GM10248 (cell line): ENCODE results near the gene SPEN.
"Not testable (repeated sequence)": the region's sequence is repeated elsewhere in the genome, so short reads cannot be mapped to it uniquely, and the experiment has no call there.

ENCODE experiments used
- CTCF ChIA-PET: fragments of 300-600 bp; sonication (Branson Sonifier 250); formaldehyde crosslinking; extraction: SDS; loops from one replicate; lab custom pipeline; 2021; ENCODE audit warnings: antibody characterized with exemption; lab: Yijun Ruan, JAX
- POLR2A ChIA-PET: fragments of 350-650 bp; sonication (Branson Sonifier 250); formaldehyde crosslinking; extraction: SDS; loops from one replicate; lab custom pipeline; 2020; ENCODE audit warnings: antibody characterized with exemption; lab: Yijun Ruan, JAX
- DNase-seq: peaks from one replicate; pipeline ENCODE4 v3.0.0; 2012; ENCODE audit errors: extremely low spot score
- CTCF ChIP-seq: IDR thresholded peaks from 2 replicates; pipeline ENCODE4 v1.5.1; 2012; ENCODE audit warnings: mild to moderate bottlenecking, low read depth; ENCODE audit errors: extremely low read depth, missing control alignments, control extremely low read depth

The SPEN gene

GRCh38 chr1:15825800-15826199, 21.7 kb upstream of the SPEN start:
- DNase-seq = no peak
- POLR2A ChIA-PET = no interaction called here
- CTCF ChIA-PET = no interaction called here
- no peak for TF ChIP-seq CTCF

GRCh38 chr1:15826810-15827507, 20.5 kb upstream of the SPEN start:
- ChIA-PET CTCF (no interaction called here), POLR2A (no interaction called here)

GRCh38 chr1:15827567-15827966, 19.9 kb upstream of the SPEN start:
- CTCF ChIA-PET, DNase-seq, POLR2A ChIA-PET: not testable (repeated sequence)

More at GRCh38 chr1:15826810-15827507, 20.5 kb upstream of the SPEN start:
- no peak for DNase-seq
- no peak for TF ChIP-seq CTCF

DNA sequence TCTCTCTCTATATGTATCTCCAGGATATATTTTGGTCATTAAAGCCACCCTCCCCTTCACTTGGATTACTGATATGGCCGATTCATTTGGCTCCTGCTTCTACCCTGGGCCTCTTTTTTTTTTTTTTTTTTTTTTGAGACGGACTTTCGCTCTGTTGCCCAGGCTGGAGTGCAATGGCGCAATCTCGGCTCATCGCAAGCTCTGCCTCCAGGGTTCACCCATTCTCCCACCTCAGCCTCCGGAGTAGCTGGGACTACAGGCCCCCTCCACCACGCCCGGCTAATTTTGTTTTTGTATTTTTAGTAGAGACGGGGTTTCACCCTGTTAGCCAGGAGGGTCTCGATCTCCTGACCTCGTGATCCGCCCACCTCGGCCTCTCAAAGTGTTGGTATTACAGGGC, 18.6 kb upstream of the SPEN start:
- POLR2A ChIA-PET = interaction anchor here (0.6 kb wide), 1 partner anchor 11 kb away, joined by 3 read pairs; no protein-coding TSS in a partner anchor
- not testable (repeated sequence) for DNase-seq
- CTCF ChIA-PET = interaction anchor here (1.1 to 2.0 kb wide), 3 partner anchors 10 to 37 kb away, joined by 4 to 8 read pairs (median 5); no protein-coding TSS in a partner anchor

DNA sequence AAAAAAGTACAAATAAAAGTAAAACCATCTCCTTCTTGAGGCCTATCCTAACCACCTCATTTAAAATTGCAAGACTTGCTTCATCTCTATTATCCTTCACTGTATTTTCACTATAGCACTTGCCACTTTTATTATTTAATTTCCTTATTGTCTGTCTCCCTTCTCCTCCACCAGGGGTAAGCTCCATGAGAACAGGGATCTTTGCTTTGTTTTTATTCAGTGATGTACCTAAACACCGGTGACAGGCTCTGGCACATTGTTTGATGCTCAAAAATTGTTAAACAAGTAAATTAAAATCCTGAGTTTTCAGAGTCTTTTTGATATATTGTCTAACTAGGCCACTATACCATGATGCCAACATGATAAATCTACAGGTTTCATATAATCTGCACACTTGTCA, 17.2 kb upstream of the SPEN start:
- ChIA-PET POLR2A (no interaction called here), CTCF (interaction anchor here (1.1 to 2.0 kb wide), 4 partner anchors 12 to 38 kb away, joined by 3 to 8 read pairs (median 4); partner anchors contain the start of gene SPEN)
- TF ChIP-seq CTCF = no peak
- no peak for DNase-seq

DNA sequence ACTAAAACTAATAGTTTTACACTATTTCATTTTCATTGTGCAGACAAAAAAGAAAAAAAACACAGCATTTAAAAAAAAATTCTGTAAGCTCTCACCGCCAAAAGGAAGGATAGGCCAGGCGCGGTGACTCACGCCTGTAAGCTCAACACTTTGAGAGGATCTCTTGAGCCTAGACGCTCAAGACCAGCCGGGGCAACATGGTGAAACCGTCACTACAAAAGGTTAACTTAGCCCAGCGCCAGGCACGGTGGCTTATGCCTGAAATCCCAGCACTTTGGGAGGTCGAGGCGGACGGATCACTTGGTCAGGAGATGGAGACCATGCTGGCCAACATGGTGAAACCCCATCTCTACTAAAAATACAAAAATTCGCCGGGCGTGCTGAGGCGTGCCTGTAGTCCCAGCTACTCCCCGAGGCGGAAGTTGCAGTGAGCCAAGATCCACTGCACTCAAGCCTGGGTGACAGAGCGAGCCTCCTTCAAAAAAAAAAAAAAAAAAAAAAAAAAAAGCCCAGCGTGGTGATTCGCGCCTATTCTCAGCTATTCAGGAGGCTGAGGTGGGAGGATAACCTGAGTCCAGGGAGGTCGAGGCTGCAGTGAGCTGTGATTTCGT, 14.3 kb upstream of the SPEN start:
- no peak for DNase-seq
- ChIA-PET CTCF (interaction anchor here (2.2 kb wide), 1 partner anchor 18 kb away, joined by 13 read pairs; no protein-coding TSS in a partner anchor), POLR2A (interaction anchor here (0.6 to 1.9 kb wide), 3 partner anchors 9 to 396 kb away, joined by 3 to 14 read pairs (median 6); partner anchors contain the start of gene ZBTB17)
- no peak for TF ChIP-seq CTCF

GRCh38 chr1:15833842-15834405, 13.6 kb upstream of the SPEN start:
- no peak for TF ChIP-seq CTCF
- ChIA-PET POLR2A (interaction anchor here (0.6 to 1.9 kb wide), 4 partner anchors 10 to 395 kb away, joined by 3 to 14 read pairs (median 4); partner anchors contain the start of gene ZBTB17), CTCF (interaction anchor here (1.1 to 2.2 kb wide), 2 partner anchors 19 to 42 kb away, joined by 3 to 13 read pairs; no protein-coding TSS in a partner anchor)
- no peak for DNase-seq
